NCI-H2171 treated with DMSO at 0.1 percent for 48 hours (cell line): ENCODE measurements around the gene TFF3.

Experiments
- DNase-seq: peaks from one replicate; lab custom pipeline; 2025; lab: John Stamatoyannopoulos, UW

TFF3 gene

DNA sequence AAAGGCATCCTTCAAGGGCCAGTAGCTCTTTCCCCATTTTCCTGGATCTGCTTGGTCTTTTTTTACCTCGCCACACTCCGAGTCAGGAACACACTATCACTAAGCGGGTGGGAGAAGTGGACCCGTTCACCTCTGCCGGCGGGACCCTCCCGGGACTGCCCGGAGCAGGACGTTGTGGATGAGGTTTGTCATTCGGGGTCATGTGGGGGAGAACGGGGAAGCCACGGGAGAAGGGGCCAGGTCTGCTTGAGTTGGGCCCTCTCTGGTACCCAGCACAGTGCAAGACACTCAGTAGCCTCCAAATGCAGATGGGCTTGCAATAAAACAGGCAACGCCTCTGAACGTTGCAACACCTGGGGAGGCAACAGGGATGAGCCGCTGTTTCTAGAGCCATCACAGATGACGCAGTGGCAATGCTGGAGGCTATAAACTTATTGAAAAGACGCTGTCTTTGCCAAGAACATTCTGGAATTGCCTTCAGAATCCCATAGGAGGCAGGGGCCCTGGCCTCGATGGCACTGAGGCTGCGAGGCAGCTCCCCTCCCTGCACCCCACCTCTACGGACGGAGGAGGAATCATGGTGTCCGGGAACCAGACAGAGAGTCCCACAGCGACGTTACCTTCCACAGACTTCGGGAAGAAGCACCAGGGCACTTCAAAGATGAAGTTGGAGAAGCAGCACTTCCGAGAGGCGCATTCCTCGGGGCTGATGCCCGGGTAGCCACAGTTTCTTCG is 31.8 kb upstream of the TFF3 start:
- DNase-seq: no peak

DNA sequence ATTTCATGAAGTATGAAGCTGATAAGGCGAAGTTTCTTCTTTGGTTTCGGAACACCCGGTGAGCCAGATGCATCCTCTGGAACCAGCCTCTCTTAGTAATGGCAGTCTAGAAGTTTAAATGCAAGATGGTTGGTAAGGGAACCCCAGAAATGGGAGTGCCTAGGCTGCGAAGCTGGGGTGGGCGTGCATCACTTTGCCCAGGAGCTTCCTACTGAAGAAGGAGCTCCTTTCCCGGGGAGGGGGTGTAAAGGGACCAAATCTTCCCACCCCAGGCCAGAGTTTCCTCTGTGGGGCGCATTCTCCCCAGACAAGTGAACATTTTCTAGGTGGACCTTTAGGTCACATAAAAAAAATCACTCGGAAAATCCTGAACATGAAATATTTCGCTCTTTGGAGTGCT is 31.2 kb upstream of the TFF3 start:
- DNase-seq: no peak

DNA sequence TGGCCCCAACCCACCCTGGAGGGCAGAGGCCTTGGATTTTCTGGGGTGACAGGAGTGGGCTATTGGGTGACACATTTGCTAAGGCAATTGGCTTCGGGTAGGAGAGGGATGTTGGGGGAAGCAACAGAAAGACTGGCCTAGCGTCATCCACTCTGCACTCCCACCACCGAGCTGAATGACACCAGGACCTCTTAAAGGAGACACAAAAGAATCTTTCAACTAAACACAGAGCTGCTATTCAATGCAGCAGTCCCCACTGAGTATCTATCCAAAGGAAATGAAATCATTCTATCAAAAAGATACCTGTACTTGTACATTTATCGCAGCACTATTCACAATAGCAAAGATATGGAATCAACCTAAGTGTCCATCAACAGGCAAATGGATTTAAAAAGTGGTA is 29.4 kb upstream of the TFF3 start:
- no peak for DNase-seq

DNA sequence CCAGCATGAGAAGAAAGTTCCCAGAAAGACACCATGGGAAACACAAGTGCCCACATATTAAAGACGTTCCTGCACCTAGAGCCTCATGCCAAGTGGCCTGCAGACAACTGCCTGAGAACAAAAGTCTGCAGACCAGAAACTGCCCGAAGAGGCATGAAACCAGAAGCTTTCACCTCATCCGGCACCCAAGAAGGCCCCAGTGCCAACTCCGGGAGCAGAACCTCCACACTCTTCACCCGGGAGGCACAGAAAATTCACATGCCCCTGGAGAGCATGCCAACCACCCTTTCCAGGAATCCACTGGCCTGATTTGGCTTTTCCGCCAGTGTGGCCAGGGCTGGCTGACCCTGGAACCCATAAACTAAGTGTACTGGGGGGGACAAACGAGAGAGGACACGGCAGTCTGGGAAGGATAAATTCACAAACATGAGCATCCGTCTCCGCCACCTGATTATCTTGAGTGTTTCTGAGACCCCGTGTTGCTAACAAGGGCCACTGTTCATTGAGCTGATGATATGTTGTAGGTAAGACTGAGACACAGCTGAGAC is 28.8 kb upstream of the TFF3 start:
- no peak for DNase-seq

DNA sequence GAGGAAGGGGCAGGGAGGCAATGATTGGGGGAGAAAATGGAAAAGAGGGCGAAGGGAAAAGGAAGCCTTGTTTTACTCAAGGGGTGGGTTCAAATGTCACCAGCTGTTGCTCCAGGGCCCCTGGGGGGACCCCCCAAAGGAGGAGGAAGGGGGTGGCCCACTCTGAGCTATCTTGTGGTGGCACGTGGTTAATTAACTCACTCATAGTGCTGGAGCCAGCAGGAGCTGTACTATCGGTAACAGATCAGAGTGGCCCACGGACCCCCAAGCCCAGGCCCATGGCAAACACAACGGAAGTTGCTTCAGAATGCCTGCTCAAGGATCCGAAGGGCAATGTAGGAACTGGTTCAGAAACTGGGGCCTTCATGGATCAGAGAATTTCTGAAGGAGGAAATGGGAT is 28.3 kb upstream of the TFF3 start:
- no peak for DNase-seq

DNA sequence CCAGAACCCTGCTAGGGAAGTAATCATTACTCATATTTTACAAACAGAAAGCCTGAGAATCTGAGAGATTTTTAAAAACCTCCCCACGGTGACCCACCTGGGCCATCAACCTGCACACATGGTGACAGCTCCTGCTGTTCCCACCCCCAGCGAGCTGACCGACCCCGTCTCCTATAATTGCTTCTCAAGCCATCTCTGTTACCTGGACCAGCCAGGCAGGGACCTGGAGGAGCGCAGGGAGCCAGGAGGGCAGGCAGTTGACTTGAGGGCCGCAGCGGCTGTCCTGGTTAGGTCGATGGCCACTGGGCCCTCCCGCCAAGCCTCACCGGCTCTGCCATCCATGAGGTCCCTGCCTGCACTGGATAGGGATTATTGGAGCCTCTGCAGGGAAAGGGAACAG is 27.9 kb upstream of the TFF3 start:
- DNase-seq: no peak

DNA sequence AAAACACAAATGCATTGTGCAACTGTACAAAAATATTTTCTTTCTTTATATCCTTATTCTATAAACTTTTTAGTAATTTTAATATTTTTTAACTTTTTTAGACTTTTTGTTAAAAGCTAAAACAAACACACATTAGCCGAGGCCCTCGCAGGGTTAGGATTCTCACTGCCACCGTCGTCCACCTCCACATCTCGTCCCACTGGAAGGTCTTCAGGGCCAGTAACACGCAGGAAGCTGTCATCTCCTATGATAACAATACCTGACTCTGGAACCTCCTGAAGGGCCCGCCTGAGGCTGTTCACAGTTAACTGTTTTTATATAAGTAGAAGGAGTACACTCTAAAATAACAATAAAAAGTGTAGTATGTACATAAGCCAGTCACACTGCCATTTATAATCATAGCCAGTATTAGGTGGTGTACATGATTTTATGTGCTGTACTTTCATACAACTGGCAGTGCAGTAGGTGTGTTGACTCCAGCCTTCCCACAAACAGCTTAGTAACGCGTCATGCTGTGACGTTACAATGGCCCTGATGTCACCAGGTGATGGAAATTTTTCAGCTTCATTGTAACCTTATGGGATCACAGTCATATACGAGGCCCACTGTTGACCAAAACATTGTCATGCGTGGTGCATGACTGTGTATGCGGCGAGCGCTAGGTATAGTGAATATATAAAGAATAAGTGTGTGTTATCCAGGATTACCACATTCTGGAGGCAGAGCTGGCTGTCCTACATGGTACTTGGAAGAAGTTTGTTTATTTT is 26.8 kb upstream of the TFF3 start:
- no peak for DNase-seq

- peak; percentile 43 for DNase-seq
Observed at GRCh38 chr21:42340187-42341050, 25.2 kb upstream of the TFF3 start.

- no peak for DNase-seq
Observed at GRCh38 chr21:42338729-42339715, 23.8 kb upstream of the TFF3 start.

DNA sequence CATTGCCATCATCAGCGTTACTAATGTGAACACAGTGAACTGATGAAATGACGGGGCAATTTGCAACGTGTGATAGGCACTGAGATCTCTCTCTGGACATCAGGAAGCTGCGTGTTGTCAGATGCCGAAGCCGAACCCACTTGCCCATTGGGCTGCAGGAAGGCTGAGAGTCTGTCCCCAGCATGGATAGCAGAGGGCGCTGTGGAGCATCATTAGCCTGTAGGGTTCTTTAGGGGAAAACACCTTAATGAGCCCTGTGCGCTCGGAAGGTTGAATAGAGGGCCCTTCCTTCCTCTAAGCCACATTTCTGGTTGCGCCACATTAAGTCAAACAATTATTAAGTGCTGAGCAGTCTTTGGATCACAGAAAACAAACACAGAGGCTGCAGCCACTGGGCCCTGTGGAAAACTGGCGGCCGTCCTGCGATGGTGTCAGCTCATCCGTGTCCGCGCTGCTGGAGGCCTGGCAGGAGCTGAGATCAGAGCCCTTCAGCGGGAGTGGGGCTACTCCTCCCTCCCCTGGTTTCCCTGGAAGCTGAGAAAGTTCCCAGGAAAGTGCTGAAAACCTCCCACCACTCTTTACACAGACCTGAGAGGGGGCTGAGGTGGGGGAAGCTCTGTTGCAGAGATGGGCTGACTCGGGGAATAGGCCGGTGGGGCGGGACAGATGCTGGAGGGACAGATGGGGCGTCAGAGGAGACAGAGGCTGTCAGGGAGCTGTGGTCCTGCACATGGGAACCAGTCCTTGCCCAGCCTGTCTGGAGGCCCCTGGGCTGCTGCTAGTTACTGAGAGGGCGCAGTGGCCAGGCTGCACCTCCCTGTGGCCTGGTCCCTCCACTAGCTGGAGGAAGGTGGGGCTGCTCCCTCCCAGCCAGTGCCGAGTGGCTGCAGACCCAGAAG is 22.9 kb upstream of the TFF3 start:
- peak; percentile 23 for DNase-seq

- no peak for DNase-seq
Observed at GRCh38 chr21:42337276-42337675, 22.1 kb upstream of the TFF3 start.

- no peak for DNase-seq
Observed at GRCh38 chr21:42336054-42336453, 20.8 kb upstream of the TFF3 start.

- DNase-seq: no peak
Observed at GRCh38 chr21:42332557-42333317, 17.5 kb upstream of the TFF3 start.

DNA sequence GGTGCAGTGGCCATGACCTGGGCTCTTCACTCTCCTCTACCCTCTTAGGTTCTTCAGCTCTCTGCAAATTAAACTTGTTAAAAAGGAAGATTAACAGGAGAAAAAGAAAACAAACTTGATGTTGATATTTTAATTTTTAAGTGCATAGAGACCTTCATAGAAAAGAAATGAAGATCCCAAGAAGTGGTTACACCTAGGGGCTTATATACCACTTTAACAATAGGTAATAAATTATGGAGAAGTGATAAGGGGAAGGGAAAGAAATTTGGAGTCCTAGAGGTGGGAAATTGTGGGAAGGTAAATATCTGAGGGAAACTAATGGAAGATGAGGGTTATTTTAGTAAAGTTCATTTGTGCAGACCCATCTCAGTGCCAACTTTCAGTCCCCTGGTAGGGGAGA is 16.5 kb upstream of the TFF3 start:
- DNase-seq: no peak

DNA sequence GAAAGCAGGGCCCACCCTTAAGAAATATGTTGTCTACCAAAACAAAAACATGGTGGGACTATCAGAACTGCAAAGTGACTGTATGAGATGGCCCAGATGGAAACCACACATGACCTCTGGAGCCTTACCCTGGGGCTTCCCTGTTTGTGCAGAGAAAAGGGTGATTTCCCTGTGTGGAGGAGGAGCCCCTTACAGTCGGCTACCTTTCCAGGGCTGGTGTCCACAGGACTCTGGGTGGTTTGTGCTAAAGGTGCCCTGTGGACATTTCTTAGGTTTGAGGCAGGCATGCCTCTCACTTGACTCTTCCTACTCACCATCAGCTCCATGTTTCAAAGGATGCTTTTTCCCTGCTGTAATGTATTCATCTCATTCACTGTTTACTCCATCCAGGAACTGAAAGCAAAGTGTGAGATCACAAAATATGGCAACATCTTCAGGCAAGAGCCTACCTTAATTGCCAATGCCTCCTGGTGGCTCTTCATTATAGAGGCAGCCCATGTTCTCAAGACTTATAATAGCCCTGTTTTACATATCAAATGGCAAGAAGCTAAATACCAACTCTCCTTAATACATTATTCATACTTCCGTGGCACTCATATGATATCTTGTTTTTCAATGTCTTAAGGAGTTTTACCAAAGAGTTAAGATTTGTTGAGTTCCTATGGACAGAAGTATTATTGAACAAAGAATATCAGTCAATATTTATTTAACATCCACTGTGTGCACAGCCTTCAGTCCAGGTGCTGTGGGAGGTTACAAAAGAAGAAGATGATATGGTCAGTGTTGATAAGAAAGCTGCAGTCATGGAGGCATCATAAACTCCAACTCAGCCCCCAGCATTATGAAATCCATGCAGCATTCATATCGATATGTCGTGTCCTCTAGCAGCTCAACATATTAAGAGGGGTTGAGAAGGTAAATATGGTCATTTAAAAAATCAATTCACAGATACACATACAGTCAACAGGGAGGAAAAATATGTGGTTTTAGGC is 15.5 kb upstream of the TFF3 start:
- no peak for DNase-seq

DNA sequence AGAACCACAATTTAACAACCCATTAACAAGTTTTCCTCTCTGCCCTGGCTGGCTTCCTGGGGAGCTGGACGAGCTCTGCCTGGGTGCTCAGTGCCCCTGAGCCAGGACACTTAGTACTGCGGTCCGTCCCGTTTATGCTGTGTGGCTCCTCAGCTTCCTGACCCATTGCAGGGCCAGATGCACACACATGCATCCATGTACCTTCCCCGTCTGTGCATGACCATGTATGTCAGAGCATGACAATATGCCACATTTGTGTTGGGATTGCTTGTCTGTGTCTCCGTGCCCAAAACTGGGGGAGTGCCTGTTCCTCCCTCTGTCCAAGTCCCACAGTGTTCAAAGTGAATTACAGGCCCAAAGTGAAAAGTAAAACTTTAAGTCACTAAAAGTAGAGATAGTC is 9.7 kb upstream of the TFF3 start:
- no peak for DNase-seq

GRCh38 chr21:42321845-42322244 is 6.6 kb upstream of the TFF3 start:
- no peak for DNase-seq

DNA sequence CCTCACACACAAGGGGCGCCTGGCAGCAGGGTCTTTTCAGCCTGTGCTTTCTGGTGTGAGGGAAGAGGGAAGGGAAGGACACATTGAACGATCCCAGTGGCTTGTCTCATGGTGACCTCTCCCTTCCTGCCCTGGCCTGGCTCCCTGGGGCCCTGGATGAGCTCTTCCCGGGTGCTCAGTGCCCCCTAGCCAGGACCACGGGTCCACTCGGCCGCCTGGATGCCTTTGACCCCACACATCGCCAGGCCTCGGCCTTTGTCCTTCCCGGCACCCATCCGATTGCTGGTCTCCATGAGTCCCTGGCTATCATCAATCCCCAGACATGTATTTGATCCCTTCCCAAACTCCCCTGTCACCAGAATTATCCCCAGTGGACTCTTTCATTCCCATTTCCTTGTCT is 6.0 kb upstream of the TFF3 start:
- no peak for DNase-seq
